Neural cell (in vitro differentiated cells): Measurements from ENCODE around the gene COL20A1. TPM values are rescaled to one million over a fixed set of nuclear protein-coding genes. Genes with fewer than 3 reads are reported as not detected.

Experiments
- H2AFZ ChIP-seq: fragments of 200-600, 300-800 bp; sonication (generic), shearing (Covaris generic); 2 replicates; pipeline ENCODE4 v1.6.0; 2014; ENCODE audit warnings: low read depth, mild to moderate bottlenecking, antibody characterized with exemption, low read length, moderate library complexity
- H3F3A ChIP-seq: fragments of 200-600 bp; shearing (Covaris generic); 2 replicates; pipeline ENCODE4 v1.6.1; 2016; ENCODE audit warnings: mild to moderate bottlenecking, moderate library complexity, mixed read lengths, antibody characterized with exemption, low read length; ENCODE audit not compliant: insufficient read depth, poor library complexity, severe bottlenecking
- H3K27ac ChIP-seq: fragments of 200-600, 300-800 bp; sonication (generic), shearing (Covaris generic); 2 replicates; pipeline ENCODE4 v1.5.1; 2014; ENCODE audit warnings: mild to moderate bottlenecking, low read length, moderate library complexity
- H3K27me3 ChIP-seq: fragments of 300-800, 200-600 bp; sonication (generic), shearing (Covaris generic); 2 replicates; pipeline ENCODE4 v1.6.0; 2014; ENCODE audit warnings: mild to moderate bottlenecking, low read depth, low read length, moderate library complexity; ENCODE audit not compliant: insufficient read depth
- H3K36me3 ChIP-seq: fragments of 300-800, 200-600 bp; sonication (generic), shearing (Covaris generic); 2 replicates; pipeline ENCODE4 v1.5.1; 2014; ENCODE audit warnings: mild to moderate bottlenecking, antibody characterized with exemption, low read length, moderate library complexity; ENCODE audit not compliant: insufficient read depth
- H3K4me2 ChIP-seq: fragments of 300-800, 200-600 bp; sonication (generic), shearing (Covaris generic); 2 replicates; pipeline ENCODE4 v1.6.0; 2014; ENCODE audit warnings: mild to moderate bottlenecking, low read length
- H3K4me3 ChIP-seq: fragments of 300-800, 200-600 bp; sonication (generic), shearing (Covaris generic); 2 replicates; pipeline ENCODE4 v1.5.1; 2014; ENCODE audit warnings: mild to moderate bottlenecking, low read length, moderate library complexity
- H3K79me2 ChIP-seq: fragments of 200-600 bp; shearing (Covaris generic); replicated peaks from 2 replicates; pipeline ENCODE4 v1.6.0; 2014; ENCODE audit warnings: mild to moderate bottlenecking, low read length, moderate library complexity; ENCODE audit not compliant: insufficient read depth
- H3K9ac ChIP-seq: fragments of 300-800, 200-600 bp; sonication (generic), shearing (Covaris generic); 2 replicates; pipeline ENCODE4 v1.6.1; 2016; ENCODE audit warnings: mild to moderate bottlenecking, low read length, mixed read lengths
- H3K9me2 ChIP-seq: fragments of 200-600 bp; shearing (Covaris generic); 2 replicates; pipeline ENCODE4 v1.6.1; 2016; ENCODE audit warnings: mild to moderate bottlenecking, low read length, mixed read lengths; ENCODE audit not compliant: insufficient read depth
- H3K9me3 ChIP-seq: fragments of 200-600, 300-800 bp; sonication (generic), shearing (Covaris generic); 2 replicates; pipeline ENCODE4 v1.6.1; 2016; ENCODE audit warnings: mild to moderate bottlenecking, mixed run types, low read length, moderate library complexity, mixed read lengths
- H4K20me1 ChIP-seq: fragments of 200-600 bp; shearing (Covaris generic); 2 replicates; pipeline ENCODE4 v1.6.1; 2016; ENCODE audit warnings: mild to moderate bottlenecking, mixed run types; ENCODE audit not compliant: insufficient read depth
- EP300 ChIP-seq: fragments of 450-650 bp; conservative IDR thresholded peaks from 2 replicates; pipeline ENCODE4 v1.6.1; 2014; ENCODE audit warnings: antibody characterized with exemption, mild to moderate bottlenecking, moderate library complexity; ENCODE audit not compliant: poor library complexity, severe bottlenecking
- EZH2 ChIP-seq: fragments of 200-600, 300-800 bp; shearing (Covaris generic), sonication (generic); IDR thresholded peaks from 2 replicates; pipeline ENCODE4 v1.6.1; 2014; ENCODE audit warnings: antibody characterized with exemption, low read length, borderline replicate concordance, mild to moderate bottlenecking; ENCODE audit not compliant: insufficient read depth, poor library complexity, severe bottlenecking
- MXI1 ChIP-seq: fragments of 450-650 bp; conservative IDR thresholded peaks from 2 replicates; pipeline ENCODE4 v1.6.1; 2014; ENCODE audit warnings: antibody characterized with exemption, mild to moderate bottlenecking; ENCODE audit not compliant: poor library complexity, severe bottlenecking
- POLR2AphosphoS5 ChIP-seq: IDR thresholded peaks from 2 replicates; pipeline ENCODE4 v1.6.1; 2012
- RAD21 ChIP-seq: fragments of 450-650 bp; conservative IDR thresholded peaks from 2 replicates; pipeline ENCODE4 v1.6.1; 2014; ENCODE audit warnings: antibody characterized with exemption, mild to moderate bottlenecking, moderate library complexity
- SMC3 ChIP-seq: fragments of 450-650 bp; conservative IDR thresholded peaks from 2 replicates; pipeline ENCODE4 v1.6.1; 2014; ENCODE audit warnings: antibody characterized with exemption, mild to moderate bottlenecking, moderate library complexity; ENCODE audit not compliant: poor library complexity
- TAF1 ChIP-seq: IDR thresholded peaks from 2 replicates; pipeline ENCODE4 v1.6.1; 2012; ENCODE audit warnings: low read depth
- polyA plus RNA-seq: library from polyadenylated mRNA; depleted of rRNA; stranded (reverse); fragments of >200 nt; gene quantifications from 2 replicates; pipeline ENCODE4 v1.2.3, GENCODE V29; 2014
- TF ChIP-seq, protein P1 (sequence below): fragments of 450-650 bp; IDR thresholded peaks from 2 replicates; pipeline ENCODE4 v1.5.1; 2014; ENCODE audit warnings: antibody characterized with exemption, mild to moderate bottlenecking, moderate library complexity; ENCODE audit not compliant: poor library complexity, severe bottlenecking
- TF ChIP-seq, protein P2 (sequence below): IDR thresholded peaks from 2 replicates; pipeline ENCODE4 v1.6.1; 2012; ENCODE audit warnings: borderline replicate concordance

COL20A1 gene
- polyA plus RNA-seq, 1 donor from 2014 or later = 1.1 TPM

DNA sequence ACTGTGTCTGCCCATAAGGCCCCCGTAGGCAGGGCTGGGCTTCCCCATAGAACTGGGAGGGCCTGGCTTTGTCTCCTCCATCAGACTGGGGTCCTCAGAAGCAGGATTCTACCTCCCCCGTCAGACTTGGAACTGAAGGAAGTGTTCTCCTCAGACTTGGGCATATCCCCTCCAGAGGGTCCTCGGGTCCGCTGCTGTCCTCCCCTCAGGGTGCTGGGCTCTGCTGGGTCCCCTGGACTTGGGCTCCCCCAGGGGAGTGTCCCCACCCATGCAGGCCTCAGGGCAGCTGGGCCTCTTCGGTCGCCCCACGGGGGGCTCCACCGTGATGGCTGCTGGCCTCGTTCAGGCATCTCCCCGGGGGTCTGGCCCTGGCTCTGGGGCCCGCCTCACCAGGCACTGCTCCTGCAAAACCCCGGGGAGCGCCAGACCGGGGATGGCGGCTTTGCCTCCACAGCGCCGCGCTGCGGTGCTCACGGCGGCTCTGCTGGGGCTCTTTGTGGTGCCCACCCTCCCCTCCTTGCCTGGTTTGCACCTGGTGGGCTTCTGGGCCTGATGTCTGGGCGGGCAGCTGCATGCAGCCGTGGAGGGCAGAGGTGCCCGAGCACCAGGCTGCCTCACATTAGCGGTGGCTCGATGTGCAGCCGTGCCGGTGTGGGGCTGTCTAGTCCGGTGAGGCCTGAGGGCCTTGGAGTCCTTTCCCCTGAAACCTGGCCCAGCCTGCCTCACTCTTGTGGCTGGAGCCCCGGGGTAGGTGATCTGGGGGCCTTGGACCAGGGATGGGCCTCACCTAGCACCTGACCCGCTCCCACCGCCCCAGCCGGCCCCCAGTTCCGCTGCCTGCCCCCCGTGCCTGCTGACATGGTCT lies 13.9 kb downstream of the COL20A1 start:
- Histone ChIP-seq H3K9ac (no peak overlapping the region), H3K27ac (no peak overlapping the region), H3K9me3 (no peaks in the 10 kb centered on the region), H3F3A (no peaks in the 10 kb centered on the region), H3K27me3 (no peaks in the 10 kb centered on the region), H3K79me2 (no peaks in the 10 kb centered on the region), H4K20me1 (no peaks in the 10 kb centered on the region), H3K4me3 (no peak overlapping the region), H3K4me2 (no peak overlapping the region), H3K9me2 (no peaks in the 10 kb centered on the region), H3K36me3 (no peaks in the 10 kb centered on the region), H2AFZ (no peak overlapping the region)
- TF ChIP-seq TAF1 (no peak), SMC3 (no peak), EP300 (no peak), RAD21 (no peak)
- TF ChIP-seq, protein P1, sequence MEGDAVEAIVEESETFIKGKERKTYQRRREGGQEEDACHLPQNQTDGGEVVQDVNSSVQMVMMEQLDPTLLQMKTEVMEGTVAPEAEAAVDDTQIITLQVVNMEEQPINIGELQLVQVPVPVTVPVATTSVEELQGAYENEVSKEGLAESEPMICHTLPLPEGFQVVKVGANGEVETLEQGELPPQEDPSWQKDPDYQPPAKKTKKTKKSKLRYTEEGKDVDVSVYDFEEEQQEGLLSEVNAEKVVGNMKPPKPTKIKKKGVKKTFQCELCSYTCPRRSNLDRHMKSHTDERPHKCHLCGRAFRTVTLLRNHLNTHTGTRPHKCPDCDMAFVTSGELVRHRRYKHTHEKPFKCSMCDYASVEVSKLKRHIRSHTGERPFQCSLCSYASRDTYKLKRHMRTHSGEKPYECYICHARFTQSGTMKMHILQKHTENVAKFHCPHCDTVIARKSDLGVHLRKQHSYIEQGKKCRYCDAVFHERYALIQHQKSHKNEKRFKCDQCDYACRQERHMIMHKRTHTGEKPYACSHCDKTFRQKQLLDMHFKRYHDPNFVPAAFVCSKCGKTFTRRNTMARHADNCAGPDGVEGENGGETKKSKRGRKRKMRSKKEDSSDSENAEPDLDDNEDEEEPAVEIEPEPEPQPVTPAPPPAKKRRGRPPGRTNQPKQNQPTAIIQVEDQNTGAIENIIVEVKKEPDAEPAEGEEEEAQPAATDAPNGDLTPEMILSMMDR = no peak
- TF ChIP-seq, protein P2, sequence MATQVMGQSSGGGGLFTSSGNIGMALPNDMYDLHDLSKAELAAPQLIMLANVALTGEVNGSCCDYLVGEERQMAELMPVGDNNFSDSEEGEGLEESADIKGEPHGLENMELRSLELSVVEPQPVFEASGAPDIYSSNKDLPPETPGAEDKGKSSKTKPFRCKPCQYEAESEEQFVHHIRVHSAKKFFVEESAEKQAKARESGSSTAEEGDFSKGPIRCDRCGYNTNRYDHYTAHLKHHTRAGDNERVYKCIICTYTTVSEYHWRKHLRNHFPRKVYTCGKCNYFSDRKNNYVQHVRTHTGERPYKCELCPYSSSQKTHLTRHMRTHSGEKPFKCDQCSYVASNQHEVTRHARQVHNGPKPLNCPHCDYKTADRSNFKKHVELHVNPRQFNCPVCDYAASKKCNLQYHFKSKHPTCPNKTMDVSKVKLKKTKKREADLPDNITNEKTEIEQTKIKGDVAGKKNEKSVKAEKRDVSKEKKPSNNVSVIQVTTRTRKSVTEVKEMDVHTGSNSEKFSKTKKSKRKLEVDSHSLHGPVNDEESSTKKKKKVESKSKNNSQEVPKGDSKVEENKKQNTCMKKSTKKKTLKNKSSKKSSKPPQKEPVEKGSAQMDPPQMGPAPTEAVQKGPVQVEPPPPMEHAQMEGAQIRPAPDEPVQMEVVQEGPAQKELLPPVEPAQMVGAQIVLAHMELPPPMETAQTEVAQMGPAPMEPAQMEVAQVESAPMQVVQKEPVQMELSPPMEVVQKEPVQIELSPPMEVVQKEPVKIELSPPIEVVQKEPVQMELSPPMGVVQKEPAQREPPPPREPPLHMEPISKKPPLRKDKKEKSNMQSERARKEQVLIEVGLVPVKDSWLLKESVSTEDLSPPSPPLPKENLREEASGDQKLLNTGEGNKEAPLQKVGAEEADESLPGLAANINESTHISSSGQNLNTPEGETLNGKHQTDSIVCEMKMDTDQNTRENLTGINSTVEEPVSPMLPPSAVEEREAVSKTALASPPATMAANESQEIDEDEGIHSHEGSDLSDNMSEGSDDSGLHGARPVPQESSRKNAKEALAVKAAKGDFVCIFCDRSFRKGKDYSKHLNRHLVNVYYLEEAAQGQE = no peak

DNA sequence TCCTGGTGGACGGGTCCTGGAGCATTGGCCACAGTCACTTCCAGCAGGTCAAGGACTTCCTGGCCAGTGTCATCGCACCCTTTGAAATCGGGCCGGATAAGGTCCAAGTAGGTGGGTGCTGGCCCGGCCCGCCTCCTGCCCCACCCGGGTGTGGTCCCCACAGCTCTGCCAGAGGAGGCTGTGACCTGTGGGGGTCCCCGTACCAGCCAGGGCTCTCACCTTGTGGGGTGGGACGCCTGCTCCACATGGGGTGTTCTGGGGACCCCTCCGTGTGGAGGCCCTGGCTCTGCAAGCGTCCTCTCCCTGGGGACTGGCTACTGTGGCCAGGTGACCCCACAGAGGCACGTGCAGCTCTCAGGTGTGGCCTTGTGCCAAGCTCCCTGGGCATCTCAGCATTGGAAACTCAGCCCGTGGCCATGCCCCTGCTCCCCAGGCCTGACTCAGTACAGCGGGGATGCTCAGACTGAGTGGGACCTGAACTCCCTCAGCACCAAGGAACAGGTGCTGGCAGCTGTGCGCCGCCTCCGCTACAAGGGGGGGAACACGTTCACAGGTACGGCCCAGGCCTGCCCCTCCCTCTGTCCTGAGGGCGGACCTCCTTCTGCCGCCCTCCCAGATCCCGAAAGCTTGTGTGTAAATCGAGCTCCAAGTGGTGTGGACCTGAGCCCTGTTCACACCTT lies 14.7 kb downstream of the COL20A1 start:
- Histone ChIP-seq H3K9me3 (no peaks in the 10 kb centered on the region), H4K20me1 (no peaks in the 10 kb centered on the region), H3K9me2 (no peaks in the 10 kb centered on the region), H3K4me3 (no peak overlapping the region), H3K9ac (no peak overlapping the region), H3F3A (no peaks in the 10 kb centered on the region), H3K36me3 (no peaks in the 10 kb centered on the region), H3K4me2 (no peak overlapping the region), H3K79me2 (no peaks in the 10 kb centered on the region), H3K27me3 (no peaks in the 10 kb centered on the region), H2AFZ (no peak overlapping the region), H3K27ac (no peak overlapping the region)
- no peak for TF ChIP-seq EZH2
- TF ChIP-seq RAD21 = no peak
- no peak for TF ChIP-seq EP300
- no peak for TF ChIP-seq TAF1
- no peak for TF ChIP-seq SMC3
- no peak for TF ChIP-seq POLR2AphosphoS5
- TF ChIP-seq, protein P1 = no peak
- TF ChIP-seq, protein P2 = no peak
- TF ChIP-seq MXI1 = no peak
